WI38 (cell line): Measurements from ENCODE around the gene ATP6V0B.
A peak's percentile ranks its signal among the peaks of the same experiment; 100 is the strongest.

ENCODE experiments used
- H3K4me3 ChIP-seq: 2 replicates; pipeline ENCODE4 v1.5.1; 2011; ENCODE audit warnings: low read depth, mild to moderate bottlenecking, control low read depth, low read length
- TF ChIP-seq, protein P1 (sequence below): IDR thresholded peaks from 2 replicates; pipeline ENCODE4 v1.5.1; 2012; ENCODE audit warnings: low read depth, mild to moderate bottlenecking, control low read depth, low read length

The ATP6V0B gene

DNA sequence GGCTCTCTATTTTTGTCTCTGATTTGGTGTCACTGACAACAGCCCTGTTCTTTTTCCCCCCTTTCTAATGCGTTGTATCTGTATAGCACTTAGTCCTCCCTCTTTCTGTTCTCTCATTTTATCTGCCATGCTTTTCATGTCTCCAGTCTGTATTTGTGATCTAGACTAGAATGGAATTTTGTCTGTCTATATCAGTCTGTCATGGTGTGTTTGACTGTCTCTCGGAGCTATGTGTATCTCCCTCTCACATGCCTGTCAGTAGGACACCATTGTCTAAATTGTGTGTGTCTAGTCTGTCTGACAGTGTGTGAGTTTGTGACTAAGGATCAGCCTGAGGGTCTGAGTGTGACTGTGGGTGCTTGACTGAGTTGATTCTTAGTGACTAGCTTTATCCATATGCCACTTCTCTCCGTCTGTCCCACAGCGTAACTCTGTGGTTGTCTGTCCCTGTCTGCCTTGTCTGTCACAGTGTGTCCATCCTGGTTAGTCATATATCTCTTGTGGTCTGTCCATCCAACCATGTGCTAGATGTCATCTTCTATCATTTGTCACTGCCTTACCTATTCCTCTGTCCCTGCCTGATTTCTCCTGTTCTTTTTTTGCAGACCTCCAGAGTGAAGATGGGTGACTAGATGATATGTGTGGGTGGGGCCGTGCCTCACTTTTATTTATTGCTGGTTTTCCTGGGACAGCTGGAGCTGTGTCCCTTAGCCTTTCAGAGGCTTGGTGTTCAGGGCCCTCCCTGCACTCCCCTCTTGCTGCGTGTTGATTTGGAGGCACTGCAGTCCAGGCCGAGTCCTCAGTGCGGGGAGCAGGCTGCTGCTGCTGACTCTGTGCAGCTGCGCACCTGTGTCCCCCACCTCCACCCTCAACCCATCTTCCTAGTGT, 2.9 kb downstream of the ATP6V0B start:
- TF ChIP-seq, protein P1, sequence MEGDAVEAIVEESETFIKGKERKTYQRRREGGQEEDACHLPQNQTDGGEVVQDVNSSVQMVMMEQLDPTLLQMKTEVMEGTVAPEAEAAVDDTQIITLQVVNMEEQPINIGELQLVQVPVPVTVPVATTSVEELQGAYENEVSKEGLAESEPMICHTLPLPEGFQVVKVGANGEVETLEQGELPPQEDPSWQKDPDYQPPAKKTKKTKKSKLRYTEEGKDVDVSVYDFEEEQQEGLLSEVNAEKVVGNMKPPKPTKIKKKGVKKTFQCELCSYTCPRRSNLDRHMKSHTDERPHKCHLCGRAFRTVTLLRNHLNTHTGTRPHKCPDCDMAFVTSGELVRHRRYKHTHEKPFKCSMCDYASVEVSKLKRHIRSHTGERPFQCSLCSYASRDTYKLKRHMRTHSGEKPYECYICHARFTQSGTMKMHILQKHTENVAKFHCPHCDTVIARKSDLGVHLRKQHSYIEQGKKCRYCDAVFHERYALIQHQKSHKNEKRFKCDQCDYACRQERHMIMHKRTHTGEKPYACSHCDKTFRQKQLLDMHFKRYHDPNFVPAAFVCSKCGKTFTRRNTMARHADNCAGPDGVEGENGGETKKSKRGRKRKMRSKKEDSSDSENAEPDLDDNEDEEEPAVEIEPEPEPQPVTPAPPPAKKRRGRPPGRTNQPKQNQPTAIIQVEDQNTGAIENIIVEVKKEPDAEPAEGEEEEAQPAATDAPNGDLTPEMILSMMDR, result no peak
- no peak overlapping the region for H3K4me3 ChIP-seq

DNA sequence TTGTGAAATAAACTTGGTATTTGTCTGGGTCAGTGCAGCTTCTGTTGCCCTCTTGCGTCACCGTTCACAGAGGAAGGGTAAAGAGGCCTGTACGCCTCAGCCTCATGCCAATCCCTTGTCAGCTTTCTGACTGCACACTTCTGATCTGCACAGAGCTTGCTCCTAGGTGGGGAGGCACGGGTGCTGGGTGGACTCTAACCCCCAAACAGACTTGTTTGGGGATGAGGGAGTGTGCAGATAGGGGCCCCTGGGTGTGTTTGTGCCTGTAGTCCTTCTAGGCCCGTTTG, 3.4 kb downstream of the ATP6V0B start:
- peak overlapping the region; percentile 66 for H3K4me3 ChIP-seq

DNA sequence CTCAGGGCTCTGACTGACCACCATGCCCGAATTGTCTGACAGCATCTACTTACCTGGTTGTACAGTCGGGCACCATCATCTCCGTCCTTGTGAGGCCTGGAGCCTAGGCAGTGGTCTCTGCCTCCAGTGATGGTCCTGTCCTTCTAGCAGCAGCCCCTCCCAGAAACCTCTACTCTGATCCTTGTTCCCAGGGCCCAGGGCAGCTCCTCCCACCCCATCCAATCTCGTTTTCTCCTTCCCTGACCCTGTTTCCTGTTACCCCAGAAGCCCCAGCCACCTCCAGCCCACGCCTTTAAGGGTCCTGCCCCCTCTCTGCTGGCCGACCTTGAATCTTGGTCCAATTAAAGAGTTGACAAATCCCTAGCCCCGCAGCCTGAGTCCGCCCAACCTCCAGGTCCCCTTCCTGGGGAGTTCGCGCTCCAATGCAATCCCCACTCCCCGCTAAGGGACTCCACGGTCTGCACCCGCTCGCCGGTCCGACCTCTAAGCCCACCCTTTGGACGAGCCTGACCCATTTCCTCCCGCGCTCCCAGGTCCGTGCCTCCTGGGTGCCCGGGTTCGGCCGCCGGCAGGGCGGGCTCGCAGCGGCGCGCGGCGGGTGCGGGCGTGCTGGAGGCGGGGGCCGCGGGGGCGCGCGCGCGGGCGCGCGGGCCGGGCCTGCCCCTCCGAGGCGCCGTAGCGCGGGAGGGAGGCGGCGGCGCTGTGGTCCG, 3.9 kb downstream of the ATP6V0B start, which contains the start of gene B4GALT2:
Gene B4GALT2, plus strand, starts transcription at position 660 of the 710 bp plus-strand sequence. CDS start 1,951 bp downstream, outside the sequence.
- H3K4me3 ChIP-seq, result peak within 1 kb of the TSS; percentile 66
- TF ChIP-seq, protein P1, result no peak

More for the DNA sequence above, 3.4 kb downstream of the ATP6V0B start:
- TF ChIP-seq, protein P1, result no peak

DNA sequence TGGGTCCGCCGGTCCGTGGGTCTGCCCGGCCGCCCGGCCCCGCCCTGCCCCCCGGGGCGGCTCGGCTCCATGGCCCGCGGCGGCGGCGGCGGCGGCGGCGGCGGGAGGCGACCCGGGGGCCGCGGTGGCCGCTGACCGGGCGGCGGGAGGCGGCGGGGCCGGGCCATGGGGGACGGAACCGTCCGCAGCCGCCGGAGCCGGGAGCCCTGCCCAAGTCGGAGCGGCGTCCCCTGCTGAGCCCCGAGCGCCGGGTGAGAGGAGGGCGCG, 4.4 kb downstream of the ATP6V0B start:
- TF ChIP-seq, protein P1, result no peak
- H3K4me3 ChIP-seq, result peak overlapping the region; percentile 66

DNA sequence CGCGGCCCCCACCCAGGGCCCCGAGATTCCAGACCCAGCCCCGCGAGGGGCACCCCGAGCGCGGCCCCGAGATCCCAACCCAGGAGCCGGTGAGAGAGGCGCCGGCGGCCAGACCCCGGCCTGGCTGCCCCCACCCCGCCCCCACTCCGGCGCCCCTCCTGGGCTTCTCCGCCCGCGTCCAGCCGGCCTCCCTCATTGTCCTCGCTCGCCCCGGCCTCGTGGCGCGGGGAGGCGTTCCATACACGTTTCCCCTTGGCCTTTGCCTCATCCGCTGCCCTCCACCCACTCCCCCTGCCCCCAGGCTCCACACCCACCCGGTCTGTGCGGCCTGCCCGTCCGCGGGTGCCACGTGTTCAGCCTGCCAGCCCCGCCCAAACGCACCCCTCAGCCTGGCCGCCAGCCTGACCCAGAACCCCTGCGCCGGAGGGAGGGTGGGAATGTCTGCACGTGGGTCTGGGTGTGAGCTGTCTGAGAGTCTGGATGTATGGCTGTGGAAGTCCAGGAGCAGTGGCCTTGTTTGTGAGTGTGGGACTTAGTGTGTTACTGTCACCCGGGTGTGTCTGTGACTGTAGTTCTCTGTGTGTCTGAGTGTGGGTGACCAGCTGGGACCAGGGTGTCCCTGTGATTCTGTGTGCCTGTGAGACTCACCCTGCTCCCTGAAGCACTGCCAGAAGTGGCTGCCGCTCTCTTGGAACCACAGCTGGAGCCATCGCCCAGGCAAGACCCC, 4.9 kb downstream of the ATP6V0B start:
- TF ChIP-seq, protein P1, result no peak
- peak overlapping the region; percentile 66 for H3K4me3 ChIP-seq

- H3K4me3 ChIP-seq, result peak overlapping the region; percentile 66
- TF ChIP-seq, protein P1, result no peak
Observed at GRCh38 chr1:43980255-43981134, 5.7 kb downstream of the ATP6V0B start.
